Omental fat pad (tissue), 4 donors: Measurements from ENCODE around the gene TCEA2. TPM values are rescaled to one million over a fixed set of nuclear protein-coding genes. Genes with fewer than 3 reads are reported as not detected.

ENCODE experiments used
- ATAC-seq: fragments of 150-250 bp; one replicate; pipeline ENCODE4 v1.9.1; 2016; ENCODE audit warnings: mild to moderate bottlenecking, moderate library complexity; ENCODE audit not compliant: low FRiP score
- DNase-seq: peaks from one replicate; pipeline ENCODE4 v3.0.0-alpha.2; 2019; ENCODE audit warnings: low spot score
- total RNA-seq, 4 donors: library from RNA; depleted of rRNA; stranded (reverse); fragments of >200 nt; gene quantifications; one replicate each; pipeline ENCODE4 v1.1.0, GENCODE V29; 2016
- TF ChIP-seq, protein P1 (sequence below), 3 donors: fragments of 450-650 bp; IDR thresholded peaks; one replicate each; pipeline ENCODE4 v1.5.1; 2016 to 2017; ENCODE audit warnings: antibody characterized with exemption in 3 of 3, mild to moderate bottlenecking in 3 of 3, moderate library complexity in 2 of 3

The TCEA2 gene
- total RNA-seq, 4 donors from 2014 or later = 20.5 to 34.8 (median 23.4) TPM

DNA sequence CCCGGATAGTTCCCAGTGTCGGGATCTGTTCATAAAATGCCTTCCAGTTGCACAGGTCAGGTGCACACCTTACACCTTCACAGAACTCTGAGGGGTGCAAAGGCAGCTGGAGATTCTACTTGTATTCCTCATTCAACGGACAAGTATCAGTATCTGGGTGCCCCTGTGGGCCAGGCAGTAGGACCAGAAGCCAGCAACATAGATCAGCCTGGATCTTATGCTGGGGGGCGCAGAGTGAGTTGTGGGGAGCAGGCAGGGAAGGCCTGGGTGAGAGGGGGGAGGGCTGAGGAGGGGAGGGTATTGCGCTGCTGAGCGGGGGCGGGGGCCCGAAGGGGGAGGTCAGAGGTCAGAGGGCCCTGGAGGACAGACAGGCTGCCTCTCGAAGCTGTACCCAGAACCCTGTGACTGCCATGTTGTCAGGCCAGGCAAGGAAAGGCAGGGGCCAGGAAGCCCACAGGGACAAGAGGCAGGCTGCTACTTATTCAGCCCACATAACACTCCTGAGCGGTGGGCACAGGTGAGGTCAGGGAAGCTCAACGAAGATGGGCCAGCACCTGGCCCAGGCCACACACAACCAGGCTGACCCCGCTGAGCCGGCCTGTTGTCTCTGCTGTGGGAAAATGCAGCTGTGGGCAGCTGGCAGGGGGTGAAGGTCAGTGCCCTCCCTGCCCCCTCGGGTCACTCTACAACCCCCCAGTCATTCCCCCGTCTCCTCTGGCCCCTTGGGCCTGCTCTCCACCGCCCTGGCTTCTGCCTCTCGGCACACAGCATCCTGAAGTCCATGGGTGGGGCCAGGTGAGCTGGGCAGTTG is 18.0 kb downstream of the TCEA2 start:
- DNase-seq (no peak), ATAC-seq (no peak)
- TF ChIP-seq, protein P1, sequence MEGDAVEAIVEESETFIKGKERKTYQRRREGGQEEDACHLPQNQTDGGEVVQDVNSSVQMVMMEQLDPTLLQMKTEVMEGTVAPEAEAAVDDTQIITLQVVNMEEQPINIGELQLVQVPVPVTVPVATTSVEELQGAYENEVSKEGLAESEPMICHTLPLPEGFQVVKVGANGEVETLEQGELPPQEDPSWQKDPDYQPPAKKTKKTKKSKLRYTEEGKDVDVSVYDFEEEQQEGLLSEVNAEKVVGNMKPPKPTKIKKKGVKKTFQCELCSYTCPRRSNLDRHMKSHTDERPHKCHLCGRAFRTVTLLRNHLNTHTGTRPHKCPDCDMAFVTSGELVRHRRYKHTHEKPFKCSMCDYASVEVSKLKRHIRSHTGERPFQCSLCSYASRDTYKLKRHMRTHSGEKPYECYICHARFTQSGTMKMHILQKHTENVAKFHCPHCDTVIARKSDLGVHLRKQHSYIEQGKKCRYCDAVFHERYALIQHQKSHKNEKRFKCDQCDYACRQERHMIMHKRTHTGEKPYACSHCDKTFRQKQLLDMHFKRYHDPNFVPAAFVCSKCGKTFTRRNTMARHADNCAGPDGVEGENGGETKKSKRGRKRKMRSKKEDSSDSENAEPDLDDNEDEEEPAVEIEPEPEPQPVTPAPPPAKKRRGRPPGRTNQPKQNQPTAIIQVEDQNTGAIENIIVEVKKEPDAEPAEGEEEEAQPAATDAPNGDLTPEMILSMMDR (IDR thresholded peaks at IDR 0.05) = no peak

DNA sequence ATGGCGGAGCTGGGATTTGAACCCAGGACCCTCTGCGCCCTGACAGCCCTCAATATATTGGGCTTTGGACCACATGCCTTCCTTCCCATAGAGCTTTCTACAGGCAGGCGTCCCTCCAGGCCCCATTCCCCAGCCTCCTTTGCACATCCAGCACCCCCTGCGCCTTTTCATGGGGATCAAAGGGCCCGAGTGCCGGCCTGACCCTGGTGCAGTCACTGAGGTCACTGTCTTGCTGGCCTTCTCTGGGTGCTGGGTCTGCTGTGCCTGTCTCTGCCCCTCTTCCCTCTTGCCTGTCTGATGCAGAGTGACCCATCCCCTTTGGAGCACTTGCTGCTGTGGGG is 18.6 kb downstream of the TCEA2 start:
- no peak for ATAC-seq
- TF ChIP-seq, protein P1 (IDR thresholded peaks at IDR 0.05) = no peak
- DNase-seq = no peak

DNA sequence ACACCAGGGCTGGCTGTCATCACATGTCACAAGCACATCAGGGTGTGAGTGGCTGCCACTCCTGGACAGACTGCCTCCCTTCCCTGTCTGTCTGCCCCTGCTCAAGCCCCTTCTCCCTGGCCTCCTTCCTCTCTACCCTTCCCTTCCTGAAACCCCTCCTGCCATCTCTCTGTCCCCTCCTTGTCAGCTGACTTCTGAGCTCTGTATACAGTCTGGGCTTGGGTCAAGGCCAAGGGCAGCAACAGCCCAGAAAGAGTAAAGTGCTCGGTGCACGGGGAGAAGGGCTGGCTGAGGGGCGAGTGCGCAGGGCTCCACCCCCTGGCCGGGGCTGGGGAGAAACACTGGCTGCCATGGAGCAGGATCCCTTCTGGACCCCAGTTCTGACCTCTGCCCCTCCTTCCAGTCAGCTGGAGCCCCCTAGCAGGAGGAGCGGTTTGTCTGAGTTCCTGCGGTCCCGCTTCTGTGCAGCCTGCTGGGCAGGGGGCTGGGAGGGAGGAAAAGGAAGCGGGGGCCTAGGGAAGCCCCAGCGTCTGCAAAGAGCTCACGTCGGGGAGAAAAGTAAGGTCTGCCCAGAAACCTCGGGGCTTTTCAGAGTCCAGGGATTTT is 19.2 kb downstream of the TCEA2 start:
- TF ChIP-seq, protein P1 (IDR thresholded peaks at IDR 0.05) = no peak
- DNase-seq (no peak), ATAC-seq (no peak)

DNA sequence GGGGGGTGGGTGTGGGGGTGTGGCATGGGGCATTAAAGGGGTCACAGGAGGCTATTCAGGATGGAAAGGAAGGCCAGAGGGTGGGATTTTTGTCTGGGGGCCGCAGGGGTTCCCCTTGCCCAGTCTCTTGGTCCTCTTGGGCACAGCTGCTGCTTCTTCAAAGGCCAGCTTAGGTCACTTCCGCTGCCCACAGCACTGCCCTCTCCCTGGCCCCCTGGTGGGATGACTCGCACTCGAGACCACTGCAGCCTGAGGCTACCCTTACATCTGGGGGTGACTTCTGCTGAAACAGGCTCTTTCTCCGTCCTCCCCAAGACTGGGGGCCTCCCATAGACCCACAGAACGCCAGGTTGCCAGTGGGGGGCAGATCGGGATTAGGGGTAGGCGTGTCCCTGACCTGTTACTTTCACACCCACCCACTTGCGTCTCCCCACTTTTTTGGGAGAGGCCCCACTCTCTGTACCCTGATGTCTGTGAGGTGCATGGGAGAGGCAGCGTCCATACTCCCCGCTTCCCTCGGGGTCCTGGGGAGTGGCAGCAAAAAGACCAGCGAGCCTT is 19.9 kb downstream of the TCEA2 start:
- ATAC-seq (no peak), DNase-seq (no peak)
- TF ChIP-seq, protein P1 (IDR thresholded peaks at IDR 0.05) = no peak

DNA sequence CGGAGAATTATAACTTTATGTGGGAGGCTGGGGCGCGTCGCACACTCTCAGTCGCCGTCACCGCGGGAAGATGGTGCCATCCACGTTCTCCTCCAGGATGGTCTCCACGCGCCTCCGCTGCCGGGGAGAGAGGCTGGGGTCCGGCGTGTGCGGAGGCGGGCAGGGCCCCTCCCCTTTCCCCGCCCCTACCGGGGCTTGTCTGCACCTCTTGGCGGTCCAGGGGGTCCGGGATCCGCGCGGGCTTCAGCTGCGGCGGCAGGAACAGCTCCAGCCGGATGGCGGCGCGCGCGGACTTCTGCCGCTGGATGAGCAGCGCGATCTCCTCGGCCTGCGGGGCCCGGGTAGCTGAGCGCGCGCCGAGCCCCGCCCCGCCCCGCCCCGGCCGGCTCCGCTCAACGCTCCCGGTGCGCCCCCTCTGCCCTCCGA is 20.4 kb downstream of the TCEA2 start:
- DNase-seq (peak; percentile 48), ATAC-seq (peak; percentile 52)
- TF ChIP-seq, protein P1 (IDR thresholded peaks at IDR 0.05) = no peak

DNA sequence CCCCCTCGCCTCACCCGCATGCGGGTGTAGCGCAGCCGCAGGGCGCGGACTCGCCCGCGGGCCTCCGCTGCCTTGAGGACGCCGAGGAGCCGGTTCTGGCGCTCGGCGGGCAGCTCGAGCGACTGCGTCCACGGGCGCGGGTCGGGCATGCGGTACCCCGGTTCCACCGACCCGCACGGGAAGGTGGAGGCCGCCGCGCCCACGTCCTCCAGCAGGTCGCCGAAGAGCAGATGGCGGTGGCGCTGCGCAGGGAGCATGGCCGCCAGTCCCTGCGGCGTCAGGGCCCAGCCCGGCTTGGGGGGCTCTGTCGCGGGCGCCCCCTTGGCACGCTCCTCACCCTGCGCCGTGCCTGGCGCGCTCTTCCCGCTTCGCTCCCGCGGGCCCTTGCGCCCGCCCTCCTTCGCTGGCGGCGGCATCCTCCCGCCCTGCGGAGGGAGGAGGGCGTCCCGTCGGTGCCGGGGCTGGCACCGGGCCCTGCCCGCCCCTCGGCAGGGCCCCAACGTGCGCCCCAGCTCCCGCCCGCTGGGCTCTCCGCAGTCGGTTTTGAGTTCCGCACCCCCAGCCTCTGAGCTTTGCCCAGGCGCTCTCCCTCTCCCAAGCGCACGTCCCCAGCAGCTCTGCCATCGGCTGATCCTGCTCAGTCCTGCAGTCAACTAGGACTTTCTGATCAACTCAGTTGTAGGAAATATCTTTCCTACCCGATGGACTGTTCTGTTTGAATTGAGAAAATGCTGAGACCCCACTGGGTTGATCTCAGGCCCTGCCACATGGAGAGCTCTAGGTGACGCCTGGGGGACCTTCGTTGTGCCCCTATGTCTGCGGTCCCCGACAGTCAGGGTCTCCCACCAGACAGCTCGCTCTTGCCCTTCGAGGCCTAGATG is 21.0 kb downstream of the TCEA2 start, which contains the start of gene LKAAEAR1:
TSS of gene LKAAEAR1 (minus strand) at position 595 of the 881 bp plus-strand sequence. CDS start at position 416, 179 bp downstream.
- TF ChIP-seq, protein P1 (IDR thresholded peaks at IDR 0.05) = no peak
- no peak for ATAC-seq
- DNase-seq = no peak
